ENCODE data around the gene EZR. TPM values are rescaled to one million over a fixed set of nuclear protein-coding genes. Genes with fewer than 3 reads are reported as not detected.
A peak's percentile ranks its signal among the peaks of the same experiment; 100 is the strongest.

EZR gene
- total RNA-seq, 4 donors from 2014 or later, result 83.7 to 168 (median 144) TPM

DNA sequence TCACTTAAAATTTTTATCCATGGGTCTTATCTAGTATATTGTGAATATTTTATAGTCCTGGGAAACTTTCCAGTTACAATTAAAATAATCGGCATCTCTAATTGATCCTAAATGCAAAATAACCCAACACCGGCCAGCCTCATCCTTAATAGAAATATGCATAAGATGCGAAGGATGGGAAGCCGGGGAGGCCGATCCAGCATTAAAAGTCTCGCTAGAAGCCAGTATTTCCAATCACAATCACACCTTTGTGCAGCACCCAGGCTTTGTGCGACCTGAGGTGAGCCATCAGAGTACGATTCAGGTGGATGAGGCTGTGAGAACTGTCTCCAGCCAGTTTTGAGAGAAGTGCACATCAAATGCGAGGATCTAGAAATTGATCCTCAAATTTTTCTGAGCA lies 65.4 kb downstream of the EZR start:
- Histone ChIP-seq H3K36me3 (no peaks in the 10 kb centered on the region), H3K4me1 (peaks cover 0 to 13% (median 0%) of the 10 kb centered on the region in 4 donors), H3K9me3 (no peaks in the 10 kb centered on the region), H3K27me3 (no peaks in the 10 kb centered on the region), H3K27ac (no peak overlapping the region), H3K4me3 (no peak overlapping the region)
- 90 to 94% methylated on average over 9 of the region's 9 CpGs for WGBS, 2 donors
- no peak for TF ChIP-seq CTCF (IDR thresholded peaks at IDR 0.05)
- TF ChIP-seq POLR2A (IDR thresholded peaks at IDR 0.05), result no peak
- TF ChIP-seq EP300 (IDR thresholded peaks at IDR 0.05), result no peak
- DNase-seq (ENCODE audit: low spot score in 2 of 2), result no peak

DNA sequence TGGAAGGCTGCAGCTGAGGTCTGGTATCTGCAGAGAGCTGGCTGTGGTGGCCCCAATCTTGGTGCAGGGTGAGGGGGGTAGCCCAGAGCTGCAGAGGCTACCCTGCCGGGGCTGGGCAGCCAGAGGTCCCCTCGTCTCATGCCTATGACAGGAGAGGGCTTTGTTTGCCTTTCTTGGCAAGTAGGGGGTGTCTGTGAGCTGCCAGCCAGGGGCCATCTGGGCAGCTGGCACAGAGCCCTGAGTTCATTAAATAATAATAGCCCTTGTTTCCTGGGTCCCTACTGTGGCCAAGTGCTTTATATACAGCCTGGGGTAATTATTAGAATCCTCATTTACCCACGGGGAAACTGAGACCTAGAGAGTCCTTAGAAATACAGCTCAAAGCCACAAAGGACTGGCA lies 66.6 kb downstream of the EZR start:
- Histone ChIP-seq H3K27ac (no peak overlapping the region), H3K27me3 (no peaks in the 10 kb centered on the region)

DNA sequence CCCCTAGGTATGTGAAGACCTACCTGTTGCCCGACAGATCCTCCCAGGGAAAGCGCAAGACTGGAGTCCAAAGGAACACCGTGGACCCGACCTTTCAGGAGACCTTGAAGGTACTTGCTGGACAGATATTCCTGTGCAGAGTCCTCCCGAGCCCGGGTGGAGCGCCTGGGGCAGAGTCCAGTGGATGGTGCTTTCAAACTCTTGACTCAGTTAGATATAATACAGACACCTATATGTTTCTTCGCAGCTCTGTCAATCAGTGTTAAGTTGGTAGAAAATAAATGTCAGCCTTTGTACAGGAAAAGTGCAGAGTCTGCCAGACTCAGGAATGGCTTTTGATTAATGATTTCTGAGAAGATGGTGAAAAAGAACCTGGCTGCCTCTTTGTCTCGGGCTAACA lies 67.2 kb downstream of the EZR start:
- no peak overlapping the region for H3K4me3 ChIP-seq
- no peak overlapping the region for H3K27ac ChIP-seq
- no peaks in the 10 kb centered on the region for H3K36me3 ChIP-seq
- 76 to 80% methylated on average over 9 of the region's 9 CpGs for WGBS, 2 donors
- H3K4me1 ChIP-seq, result peaks cover 0 to 13% (median 0%) of the 10 kb centered on the region in 4 donors
- no peaks in the 10 kb centered on the region for H3K9me3 ChIP-seq
- no peak for DNase-seq (ENCODE audit: low spot score in 2 of 2)
- no peaks in the 10 kb centered on the region for H3K27me3 ChIP-seq
- TF ChIP-seq EP300 (IDR thresholded peaks at IDR 0.05) (no peak), CTCF (IDR thresholded peaks at IDR 0.05) (no peak), POLR2A (IDR thresholded peaks at IDR 0.05) (no peak)

More for the DNA sequence above, 66.6 kb downstream of the EZR start:
- Histone ChIP-seq H3K36me3 (no peaks in the 10 kb centered on the region), H3K4me3 (no peak overlapping the region), H3K4me1 (peaks cover 0 to 13% (median 0%) of the 10 kb centered on the region in 4 donors), H3K9me3 (no peaks in the 10 kb centered on the region)
- peak in 1 of 2 donors; percentile 53 for TF ChIP-seq EP300 (IDR thresholded peaks at IDR 0.05)
- no peak for TF ChIP-seq POLR2A (IDR thresholded peaks at IDR 0.05)
- peak in 3 of 5 experiments; percentile 10 to 41 (median 12) for TF ChIP-seq CTCF (IDR thresholded peaks at IDR 0.05)
- 33 to 48% methylated on average over 3 of the region's 3 CpGs for WGBS, 2 donors
- no peak for DNase-seq (ENCODE audit: low spot score in 2 of 2)

- peaks cover 0 to 13% (median 0%) of the 10 kb centered on the region in 4 donors for H3K4me1 ChIP-seq
- H3K9me3 ChIP-seq, result no peaks in the 10 kb centered on the region
- no peak for TF ChIP-seq EP300 (IDR thresholded peaks at IDR 0.05)
- 78 to 87% methylated on average over 9 of the region's 9 CpGs for WGBS, 2 donors
- no peak overlapping the region for H3K4me3 ChIP-seq
- H3K27ac ChIP-seq, result no peak overlapping the region
- H3K36me3 ChIP-seq, result no peaks in the 10 kb centered on the region
- no peaks in the 10 kb centered on the region for H3K27me3 ChIP-seq
- no peak for DNase-seq (ENCODE audit: low spot score in 2 of 2)
Observed at GRCh38 chr6:158751224-158751623, 67.9 kb downstream of the EZR start.

DNA sequence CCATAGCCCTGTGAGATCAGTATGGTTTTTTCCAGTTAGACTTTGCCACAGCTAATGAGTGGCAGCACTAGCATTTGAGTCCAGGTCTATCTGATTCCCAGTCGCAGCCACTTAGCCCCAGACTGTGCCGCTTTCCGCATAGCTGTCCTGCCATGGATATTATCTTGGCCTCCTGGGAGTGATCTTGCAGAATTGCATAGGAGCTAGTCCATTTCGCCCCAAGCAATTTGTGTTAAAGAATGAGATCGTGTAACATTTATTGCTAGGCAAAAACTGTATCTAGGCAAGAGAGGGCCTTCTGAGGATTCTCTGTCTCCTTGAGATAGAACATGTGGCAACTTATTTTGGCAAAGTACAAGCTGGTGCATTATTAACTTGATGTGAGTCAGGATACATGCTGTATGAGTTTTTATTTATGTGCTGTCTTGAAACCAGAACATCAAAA lies 74.2 kb downstream of the EZR start:
- no peaks in the 10 kb centered on the region for H3K36me3 ChIP-seq
- no peak for DNase-seq (ENCODE audit: low spot score in 2 of 2)
- no peak overlapping the region for H3K4me3 ChIP-seq
- H3K4me1 ChIP-seq, result no peaks in the 10 kb centered on the region
- WGBS, 2 donors, result 81 to 83% methylated on average over 5 of the region's 5 CpGs
- no peak overlapping the region for H3K27ac ChIP-seq
- no peak for TF ChIP-seq EP300 (IDR thresholded peaks at IDR 0.05)
- TF ChIP-seq CTCF (IDR thresholded peaks at IDR 0.05), result no peak
- TF ChIP-seq POLR2A (IDR thresholded peaks at IDR 0.05), result no peak
- peaks cover 0 to 3% (median 0%) of the 10 kb centered on the region in 4 donors for H3K9me3 ChIP-seq
- H3K27me3 ChIP-seq, result no peaks in the 10 kb centered on the region

All from tibial nerve (tissue), 4 donors.